Right lobe of liver (tissue), 4 donors: ENCODE results near the gene PLXNC1.

Source experiments
- CTCF ChIP-seq, 4 donors: fragments of 200-600 bp in 3 of 4; fragments of 450-650 bp in 1 of 4; IDR thresholded peaks; one replicate each; pipeline versions ENCODE4 v1.5.1 to v1.8.0; 2016 to 2022; ENCODE audit warnings: antibody characterized with exemption in 4 of 4, mild to moderate bottlenecking in 2 of 4
- POLR2A ChIP-seq: fragments of 450-650 bp; IDR thresholded peaks from one replicate; pipeline ENCODE4 v1.6.1; 2017; ENCODE audit warnings: antibody characterized with exemption, mild to moderate bottlenecking
- donor health status: DM: no; HTN: no; CAD: no.
- donor health status: DM: no; HTN: no; CAD: no.
- donor health status: DM: no; HTN: yes; CAD: no.

GRCh38 chr12:94135896-94136295 is 12.5 kb upstream of the PLXNC1 start:
- TF ChIP-seq CTCF (IDR thresholded peaks at IDR 0.05) (no peak), POLR2A (no peak)
